ENCODE data around the gene OR4K1.

GRCh38 chr14:19911114-19911513 is 19.6 kb upstream of the OR4K1 start:
- no peak for TF ChIP-seq CTCF (IDR thresholded peaks at IDR 0.05)
- no peak for TF ChIP-seq POLR2A (IDR thresholded peaks at IDR 0.05)
